Activated T-cell treated with anti-CD3 and anti-CD28 coated beads for 4 hours (primary cell): ENCODE data around the gene FBXO10.
"Not testable (repeated sequence)": the region's sequence is repeated elsewhere in the genome, so short reads cannot be mapped to it uniquely, and the experiment has no call there.

Experiments used
- DNase-seq: peaks from one replicate; pipeline ENCODE4 v3.0.0-alpha.2; 2020

The FBXO10 gene

DNA sequence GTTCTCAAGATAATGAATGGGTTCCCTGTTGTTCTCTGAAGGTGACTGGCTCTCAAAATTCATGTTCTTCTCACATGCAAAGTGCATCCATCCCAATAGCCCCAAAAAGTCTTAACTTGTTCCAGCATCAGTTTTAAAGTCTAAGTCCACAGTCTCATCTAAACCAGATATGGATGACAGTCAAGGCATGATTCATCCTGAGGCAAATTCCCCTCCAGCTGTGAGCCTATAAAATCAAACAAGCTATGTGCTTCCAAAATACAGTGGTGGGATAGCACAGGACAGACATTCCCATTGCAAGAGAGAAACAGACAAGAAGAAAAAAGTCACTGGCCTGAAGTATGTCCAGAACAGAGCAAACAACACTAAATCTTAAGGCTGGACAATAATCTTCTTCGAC is 25.4 kb downstream of the FBXO10 start:
- DNase-seq, result no peak

DNA sequence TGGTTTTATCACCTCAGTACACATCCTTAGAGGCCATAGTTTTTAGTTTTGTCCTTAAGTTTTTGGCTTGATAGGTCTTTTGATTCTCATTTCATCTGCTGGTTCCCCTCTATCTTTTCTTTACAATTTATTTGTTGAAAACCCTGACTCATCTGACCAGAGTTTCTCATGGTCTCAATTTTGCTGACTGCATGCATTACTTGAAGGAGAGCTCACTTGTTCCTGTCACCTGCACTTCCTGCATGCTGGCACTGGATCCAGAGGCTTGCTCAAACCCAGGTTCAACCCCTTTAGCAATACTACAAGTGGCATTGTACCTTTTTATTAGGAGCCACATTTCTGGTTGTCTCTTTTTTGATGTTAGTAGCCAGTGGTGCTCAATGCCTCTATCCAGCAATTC is 26.7 kb downstream of the FBXO10 start:
- DNase-seq, result no peak

DNA sequence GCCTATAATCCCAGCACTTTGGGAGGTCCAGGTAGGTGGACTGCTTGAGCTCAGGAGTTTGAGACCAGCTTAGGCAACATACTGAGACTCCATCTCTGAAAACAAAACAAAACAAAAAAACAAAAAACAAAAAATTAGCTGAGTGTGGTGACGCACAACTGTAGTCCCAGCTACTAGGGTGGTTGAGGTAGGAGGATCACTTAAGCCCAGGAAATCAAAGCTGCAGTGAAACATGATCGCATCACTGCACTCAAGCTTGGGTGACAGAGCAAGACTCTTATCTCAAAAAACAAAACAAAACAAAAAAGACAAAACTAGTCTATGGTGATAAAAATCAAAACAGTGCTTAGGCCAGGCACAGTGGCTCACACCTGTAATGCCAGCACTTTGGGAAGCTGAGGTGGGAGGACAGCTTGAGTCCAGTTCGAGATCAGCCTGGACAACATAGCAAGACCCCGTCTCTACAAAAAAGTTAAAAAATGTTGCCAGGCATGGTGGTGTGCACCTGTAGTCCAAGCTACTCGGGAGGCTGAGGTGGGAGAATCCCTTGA is 28.8 kb downstream of the FBXO10 start:
- no peak for DNase-seq

DNA sequence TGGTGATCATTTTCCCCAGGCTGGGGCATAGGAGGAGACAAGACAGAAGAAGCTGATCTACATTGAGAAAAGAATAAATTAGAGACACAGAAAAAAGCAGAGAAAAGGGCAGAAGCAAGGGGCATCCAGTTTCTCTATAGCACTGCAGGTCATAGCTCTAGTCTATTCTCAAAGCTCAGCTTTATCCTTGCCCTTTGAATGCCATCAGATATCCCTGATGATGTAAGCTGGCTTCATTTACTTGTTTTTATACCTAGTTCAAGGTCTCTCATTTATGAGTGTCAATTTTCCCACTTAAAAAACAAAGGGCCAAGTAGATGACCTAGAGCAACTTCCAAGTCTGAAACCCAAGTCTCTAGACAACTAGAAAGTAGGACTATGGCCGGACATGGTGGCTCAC is 32.7 kb downstream of the FBXO10 start:
- no peak for DNase-seq

DNA sequence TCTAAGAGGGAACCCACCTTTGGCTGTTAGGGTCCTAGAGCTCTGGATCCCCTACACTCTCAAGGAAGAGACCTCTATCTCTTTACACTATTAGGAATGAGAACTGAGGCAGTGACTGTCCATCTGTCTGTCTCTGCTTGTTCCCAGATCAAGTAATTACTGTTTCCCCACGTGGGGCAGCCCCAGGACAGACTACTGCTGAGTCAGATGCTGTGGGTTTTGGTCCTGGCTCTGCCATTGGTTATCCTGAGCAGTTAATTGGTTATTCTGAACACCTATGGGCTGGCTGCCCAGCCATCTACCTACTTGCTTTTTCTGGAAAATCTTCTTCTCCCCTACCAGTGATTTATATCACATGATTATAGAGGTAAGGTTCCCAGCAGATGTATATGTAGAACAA is 33.3 kb downstream of the FBXO10 start:
- DNase-seq, result no peak

DNA sequence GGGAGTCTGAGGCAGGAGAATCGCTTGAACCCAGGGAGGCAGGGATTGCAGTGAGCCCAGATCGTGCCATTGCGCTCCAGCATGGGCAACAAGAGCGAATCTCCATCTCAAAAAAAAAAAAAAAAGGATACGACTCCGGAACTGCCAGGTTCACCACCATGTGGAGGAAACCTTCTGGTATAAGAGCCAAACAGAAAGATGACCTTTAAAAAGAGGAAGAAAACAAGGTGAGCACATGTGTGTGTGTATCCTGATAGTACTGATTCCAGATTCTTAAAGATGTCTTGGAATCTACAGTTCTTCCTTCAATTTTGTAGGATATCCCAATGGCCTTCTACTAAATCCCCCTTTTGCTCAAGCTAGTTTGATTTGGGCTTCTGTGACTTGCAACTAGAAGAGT is 33.7 kb downstream of the FBXO10 start:
- no peak for DNase-seq

DNA sequence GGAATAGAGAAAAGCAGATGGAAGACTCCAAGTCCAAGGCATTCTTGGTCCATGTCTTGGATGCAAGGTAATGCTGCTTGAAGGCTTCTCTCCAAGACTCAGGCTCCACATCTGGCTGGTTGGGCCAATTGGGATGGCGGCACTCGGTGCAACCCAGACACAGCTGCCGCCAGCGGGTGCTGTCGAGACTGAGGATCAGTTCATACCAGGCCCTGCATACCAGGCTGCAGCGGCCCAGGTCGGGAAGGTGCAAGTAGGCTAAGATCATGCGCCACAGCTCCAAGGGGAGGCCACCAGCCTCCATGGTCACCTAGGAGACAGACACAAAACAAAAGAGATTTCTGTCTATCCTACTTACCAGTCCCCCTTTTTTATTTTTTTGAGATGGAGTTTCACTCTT is 34.7 kb downstream of the FBXO10 start:
- no peak for DNase-seq

DNA sequence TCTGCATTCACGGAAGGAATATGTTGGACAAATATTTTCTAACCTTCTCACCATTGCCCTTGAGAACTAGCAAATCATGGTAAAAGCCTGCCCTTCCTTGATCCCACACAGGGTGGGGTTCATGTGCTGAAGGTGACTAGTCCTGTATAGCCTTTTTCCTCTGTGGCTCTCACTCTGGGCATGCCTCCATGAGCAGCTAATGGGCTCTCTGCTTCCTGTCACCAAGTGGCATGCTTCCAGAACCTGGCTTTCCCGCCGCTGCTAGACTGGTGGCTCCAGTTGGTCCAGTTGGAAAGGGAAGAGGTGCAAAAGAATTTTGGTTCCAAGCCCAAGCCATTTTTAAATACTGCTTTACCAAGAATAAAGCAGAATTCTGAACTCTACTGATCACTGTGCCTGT is 35.5 kb downstream of the FBXO10 start:
- DNase-seq, result no peak

DNA sequence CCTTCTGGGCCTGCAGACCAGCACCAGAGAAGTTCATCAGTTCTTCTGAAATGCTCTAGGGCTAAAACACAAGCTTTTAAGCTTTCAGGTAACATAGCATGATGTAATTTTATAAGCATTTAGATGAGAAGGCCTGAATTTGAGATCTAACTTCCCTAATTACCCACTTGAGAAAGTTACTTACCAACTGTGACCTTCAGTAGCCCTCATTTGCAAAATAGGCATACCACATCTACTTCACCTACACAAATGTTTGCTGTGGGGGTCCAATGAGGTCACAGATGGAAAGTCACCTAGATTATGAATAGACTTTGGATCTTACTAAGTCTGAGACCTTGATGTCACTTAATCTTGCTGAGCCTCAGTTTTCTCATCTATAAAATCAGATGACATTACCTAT is 36.5 kb downstream of the FBXO10 start:
- DNase-seq, result no peak

DNA sequence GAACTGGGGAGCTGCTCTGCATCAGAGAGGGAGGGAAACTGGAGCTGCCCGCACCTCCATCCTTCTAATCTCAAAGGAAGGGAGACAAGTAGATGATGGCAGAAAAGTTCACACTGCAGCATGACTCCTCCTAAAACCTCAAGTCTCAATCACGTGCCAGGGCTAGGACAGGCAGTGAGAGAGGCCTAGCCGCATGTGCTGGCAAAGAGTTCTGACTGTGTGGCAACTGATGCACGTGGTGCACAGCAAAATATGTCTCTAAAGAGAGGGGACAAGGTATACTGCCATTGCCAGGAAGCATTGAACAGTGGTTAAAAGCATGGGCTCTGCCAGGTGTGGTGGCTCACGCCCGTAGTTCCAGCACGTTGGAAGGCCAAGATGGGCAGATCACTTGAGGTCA is 38.1 kb downstream of the FBXO10 start:
- DNase-seq, result no peak

DNA sequence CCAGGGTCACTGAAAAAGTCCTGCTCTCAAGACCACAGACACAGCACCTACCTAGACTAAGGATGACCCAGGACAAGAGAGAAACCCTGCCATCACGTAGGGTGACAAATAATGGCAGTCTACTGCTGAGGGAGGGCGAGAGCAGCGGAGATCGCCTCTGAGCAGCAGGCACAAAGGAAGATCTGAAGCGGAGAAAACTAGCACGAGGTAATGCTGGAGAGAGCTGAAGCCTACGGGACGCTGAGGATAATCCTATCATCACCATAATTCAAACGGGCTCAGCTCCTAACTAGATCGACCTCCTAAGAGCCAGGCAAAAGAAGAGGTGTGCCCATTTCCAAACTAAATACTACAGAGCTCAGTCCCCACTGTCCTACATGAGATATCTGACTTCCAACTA is 41.3 kb downstream of the FBXO10 start:
- DNase-seq, result no peak

DNA sequence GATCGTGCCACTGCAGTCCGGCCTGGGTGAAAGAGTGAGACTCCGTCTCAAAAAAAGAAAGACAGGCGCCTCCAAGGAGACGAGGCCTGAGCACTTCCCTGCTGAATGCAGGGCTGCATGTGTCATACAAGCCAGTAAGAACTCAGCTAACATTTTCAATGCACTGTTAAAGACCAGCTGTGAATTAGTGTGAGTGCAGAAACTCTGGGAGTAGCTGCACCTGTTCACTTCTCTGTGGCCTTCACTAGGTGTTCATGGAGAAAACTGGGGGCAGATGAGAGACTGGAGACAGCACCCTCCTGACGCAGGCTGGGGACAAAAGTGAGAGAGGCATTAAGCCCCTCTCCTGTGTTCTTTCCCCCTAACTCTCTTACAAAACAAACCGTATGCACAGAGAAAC is 41.8 kb downstream of the FBXO10 start:
- DNase-seq, result no peak

DNA sequence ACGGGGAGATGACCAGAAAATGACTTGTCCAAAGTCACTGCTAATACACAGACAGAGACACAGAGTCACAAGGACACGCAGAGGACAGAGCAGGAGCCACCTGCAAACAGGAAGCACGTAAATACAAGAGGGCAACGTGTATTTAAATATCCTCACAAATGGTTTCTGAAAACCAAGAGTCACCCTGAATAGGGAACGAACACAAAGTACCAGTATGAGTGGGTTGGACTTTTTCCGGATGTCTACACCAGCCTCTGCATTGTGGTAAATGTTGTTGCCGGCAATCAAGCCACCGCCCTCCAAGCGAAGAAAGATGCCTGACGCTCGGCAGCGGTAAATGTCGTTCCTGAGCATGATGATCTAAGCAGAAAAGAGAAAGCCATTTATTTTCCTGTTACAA is 44.5 kb downstream of the FBXO10 start:
- DNase-seq, result no peak

DNA sequence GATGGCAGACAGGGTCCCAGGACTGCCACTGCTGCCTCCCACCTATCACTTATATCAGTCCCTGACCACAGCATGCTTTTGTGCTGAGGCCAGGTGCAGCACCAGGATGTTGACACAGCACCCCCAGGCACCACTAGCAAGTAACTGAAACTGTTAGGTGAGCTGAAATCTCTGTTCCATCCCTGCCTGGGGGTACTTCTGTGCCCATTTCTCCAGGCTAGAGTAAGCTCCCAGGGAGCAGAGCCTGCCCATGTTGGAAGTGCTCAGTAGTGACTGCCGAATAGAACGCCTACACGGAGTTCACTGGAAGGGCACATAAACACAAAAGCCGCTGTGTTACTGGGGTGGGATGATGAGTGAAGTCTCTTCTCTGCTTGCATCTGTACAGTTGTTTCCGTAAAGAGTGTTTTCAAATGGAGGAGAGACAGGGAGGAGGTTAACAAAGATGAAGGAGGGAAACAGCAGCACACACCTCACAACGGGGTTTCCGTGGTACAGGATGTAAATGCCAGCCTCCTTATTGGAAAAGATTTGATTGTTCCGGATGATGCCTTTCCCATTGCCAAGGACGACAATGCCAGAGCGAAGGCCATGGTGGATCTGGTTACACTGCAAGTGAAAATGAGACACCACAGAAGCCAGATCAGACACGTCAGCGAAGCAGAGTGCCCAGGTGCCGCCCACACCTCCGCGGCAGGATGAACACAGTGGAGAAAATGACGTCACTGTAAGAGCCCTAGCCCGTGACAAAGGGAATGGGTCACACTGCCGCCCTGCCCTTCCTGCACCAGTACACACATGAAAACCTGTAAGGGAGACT is 47.3 kb downstream of the FBXO10 start:
- DNase-seq, result peak; percentile 54

DNA sequence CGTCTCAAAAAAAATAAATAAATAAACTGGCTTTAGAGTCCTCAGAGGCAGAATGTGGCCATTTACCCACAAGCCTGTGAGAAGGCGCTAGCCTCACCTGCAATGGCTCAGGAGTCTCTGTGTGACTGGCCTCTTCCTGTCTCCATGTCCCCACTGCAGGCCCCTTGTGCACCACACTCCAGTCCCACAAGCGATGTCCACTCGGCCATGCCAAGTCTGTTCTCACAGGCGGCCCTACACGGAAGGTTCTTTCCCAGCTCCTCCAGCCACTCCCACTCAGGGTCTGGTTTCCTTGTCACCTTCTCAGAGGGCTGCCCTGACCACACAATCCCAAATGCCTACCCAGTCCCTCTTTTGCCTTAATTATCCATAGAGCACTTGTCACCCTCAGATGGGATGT is 52.3 kb downstream of the FBXO10 start:
- DNase-seq, result no peak

DNA sequence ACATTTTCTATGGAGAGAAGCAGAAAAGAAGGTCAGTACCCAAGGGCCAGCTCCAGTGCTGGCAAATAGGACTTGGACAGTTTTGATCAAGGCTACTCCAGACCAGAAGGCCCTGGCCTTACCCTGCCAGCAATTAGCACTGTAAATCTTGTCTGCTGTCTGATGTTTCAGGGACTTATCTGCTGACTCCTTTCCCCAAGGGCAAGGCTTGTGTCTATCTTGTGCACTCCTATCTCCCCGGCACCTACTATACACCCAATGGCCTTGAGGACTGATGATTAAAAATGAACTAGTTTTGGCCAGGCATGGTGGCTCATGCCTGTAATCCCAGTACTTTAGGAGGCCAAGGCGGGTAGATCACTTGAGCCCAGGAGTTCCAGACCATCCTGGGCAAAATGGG is 53.2 kb downstream of the FBXO10 start:
- DNase-seq, result no peak

DNA sequence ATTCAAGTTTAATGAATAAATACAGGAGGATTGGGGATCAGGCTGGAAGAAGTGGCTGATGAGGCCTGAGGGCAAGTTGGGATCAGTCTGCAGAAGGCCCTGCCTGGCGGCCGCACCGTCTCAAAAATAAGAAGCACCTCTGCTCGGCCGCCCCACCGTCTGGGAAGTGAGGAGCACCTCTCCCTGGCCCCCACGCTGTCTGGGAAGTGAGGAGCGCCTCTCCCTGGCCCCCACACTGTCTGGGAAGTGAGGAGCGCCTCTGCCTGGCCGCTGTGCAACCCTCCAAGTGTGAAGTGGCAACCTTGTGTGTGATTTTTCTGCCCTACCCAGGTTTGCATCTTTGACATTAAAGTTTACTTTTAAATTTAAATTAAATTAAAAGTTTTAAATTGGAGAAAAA is 55.1 kb downstream of the FBXO10 start:
- DNase-seq, result no peak

DNA sequence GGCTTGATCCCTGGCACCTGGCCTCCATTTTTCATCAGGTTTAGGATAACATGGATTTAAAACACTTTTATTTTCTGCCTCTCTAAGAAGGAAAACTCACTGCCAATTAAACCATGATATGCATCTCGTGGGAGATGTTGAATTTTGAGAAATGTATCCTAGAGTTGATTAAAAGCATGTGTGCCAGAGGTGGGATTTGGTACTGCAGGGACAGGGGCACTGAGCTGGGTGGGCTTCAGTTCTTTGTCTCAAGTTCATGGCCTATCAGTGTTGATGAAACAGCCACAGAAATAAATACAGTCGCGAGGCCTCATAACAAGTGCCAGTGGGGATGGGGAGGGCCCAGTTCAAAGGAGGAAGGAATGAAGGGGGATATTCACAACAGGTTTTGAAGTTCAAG is 55.5 kb downstream of the FBXO10 start:
- no peak for DNase-seq

DNA sequence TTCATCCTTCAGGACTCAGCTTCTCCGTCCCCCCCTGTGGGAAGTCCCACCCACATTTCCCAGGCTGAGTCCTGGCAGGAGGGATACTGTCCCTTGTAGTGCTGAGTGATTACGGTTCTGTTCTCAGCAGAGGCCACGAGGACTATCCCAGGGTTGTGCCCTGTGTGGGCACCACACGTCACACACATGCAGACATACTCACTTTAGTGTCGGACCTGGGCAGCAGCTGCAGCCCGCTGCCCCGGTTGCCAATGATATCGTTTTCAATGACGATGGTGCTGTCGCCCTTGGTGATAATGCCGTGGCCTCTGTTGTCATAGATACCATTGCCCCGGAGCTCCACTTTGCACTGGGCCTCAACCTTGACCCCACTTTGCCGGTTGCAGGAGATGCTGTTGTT is 58.3 kb downstream of the FBXO10 start:
- DNase-seq, result no peak

DNA sequence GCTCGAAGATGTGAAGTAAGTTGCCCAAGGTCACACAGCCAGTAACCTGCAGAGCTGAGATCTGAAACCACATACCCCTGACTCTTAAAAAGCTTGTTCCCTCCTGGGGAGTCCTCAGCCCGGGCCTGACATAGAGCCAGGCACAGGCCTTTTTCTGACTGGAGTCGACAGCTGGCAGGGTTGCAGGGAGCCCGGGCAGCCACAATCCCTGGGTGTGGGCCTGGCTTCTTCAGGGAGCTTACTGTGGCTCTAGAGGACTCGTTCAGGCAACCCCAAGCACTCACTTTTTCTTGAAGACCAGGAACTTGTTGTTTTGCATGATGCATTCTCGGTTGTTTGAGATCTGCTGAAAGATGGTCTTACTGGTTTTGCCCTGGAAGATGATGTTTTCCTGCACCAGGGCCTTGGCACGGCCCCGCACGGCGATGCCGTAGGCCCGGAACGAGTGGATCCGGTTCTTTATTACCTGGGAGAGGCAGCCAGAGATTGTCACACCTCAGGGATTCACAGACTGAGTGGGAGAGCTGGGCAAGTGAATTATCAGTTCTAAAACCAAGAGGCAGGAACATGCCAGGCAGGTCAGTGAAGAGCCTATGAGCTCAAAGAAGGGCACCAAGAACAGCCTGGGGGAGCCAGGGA is 60.4 kb downstream of the FBXO10 start:
- DNase-seq, result no peak

DNA sequence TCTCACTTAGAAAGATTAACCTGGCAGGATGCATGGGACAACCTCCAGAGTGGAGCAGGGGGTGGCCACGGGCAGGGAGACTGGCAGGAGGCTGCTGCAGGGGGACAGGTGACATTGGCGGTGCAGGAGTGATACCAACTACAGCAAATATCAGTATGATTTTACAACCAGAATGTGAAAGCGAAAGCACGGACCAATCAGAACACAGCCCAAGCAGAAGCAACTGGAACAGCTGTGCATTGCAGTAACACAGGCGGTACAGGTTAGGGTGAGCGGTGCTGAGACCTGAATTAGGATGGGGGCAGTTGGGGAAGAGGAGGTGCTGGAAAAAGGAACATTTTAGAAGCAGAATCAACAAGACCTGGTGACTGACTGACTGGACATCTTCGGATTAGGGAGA is 61.2 kb downstream of the FBXO10 start:
- no peak for DNase-seq

DNA sequence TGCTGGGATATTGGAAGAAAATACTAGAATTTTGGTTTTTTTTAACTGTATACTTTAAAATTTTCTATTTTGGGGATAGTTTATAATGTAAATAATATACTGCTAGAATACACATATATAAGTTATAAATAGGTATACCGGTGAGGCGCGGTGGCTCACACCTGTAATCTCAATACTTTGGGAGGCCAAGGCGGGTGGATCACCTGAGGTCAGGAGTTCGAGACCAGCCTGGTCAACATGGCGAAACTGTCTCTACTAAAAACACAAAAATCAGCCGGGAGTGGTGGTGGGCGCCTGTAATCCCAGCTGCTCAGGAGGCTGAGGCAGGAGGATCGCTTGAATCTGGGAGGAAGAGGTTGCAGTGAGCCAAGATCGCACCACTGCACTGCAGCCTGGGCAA is 61.8 kb downstream of the FBXO10 start:
- not testable (repeated sequence) for DNase-seq

DNA sequence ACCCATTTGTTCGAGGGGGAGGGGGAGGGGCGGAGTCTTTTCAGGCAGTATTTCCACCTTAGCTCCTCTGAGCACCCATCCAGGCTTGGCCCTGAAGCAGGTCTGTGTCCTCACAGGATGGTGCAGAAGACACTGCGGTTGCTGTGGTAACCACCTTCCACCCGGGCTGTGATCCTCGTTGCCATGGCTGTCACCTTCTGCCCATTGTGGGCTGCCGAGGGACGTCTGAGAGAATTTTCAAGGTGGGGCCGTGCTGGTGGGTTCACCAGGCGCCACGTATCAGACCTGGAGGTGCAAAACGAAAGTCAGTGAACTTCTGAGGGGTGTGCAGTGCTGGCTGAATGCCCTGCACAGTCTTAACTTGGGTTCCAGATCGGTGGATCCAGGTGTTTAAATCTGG is 63.7 kb downstream of the FBXO10 start:
- no peak for DNase-seq
